DOHH2 (cell line): ENCODE data around the gene PRKCE.

ENCODE experiments used
- H3F3A ChIP-seq: fragments of 200-600 bp; sonication (generic), shearing (Covaris generic); 2 replicates; pipeline ENCODE4 v1.6.0; 2016; ENCODE audit warnings: antibody characterized with exemption, mild to moderate bottlenecking; ENCODE audit not compliant: control insufficient read depth, insufficient read depth
- H3K27ac ChIP-seq: fragments of 200-600 bp; sonication (generic); 2 replicates; pipeline ENCODE4 v1.5.1; 2014; ENCODE audit warnings: low read depth, mild to moderate bottlenecking, low read length, moderate library complexity
- H3K27me3 ChIP-seq: fragments of 200-600 bp; sonication (generic); 2 replicates; pipeline ENCODE4 v1.6.1; 2014; ENCODE audit warnings: mild to moderate bottlenecking, low read length, mixed read lengths; ENCODE audit not compliant: control insufficient read depth
- H3K36me3 ChIP-seq: fragments of 200-600 bp; sonication (generic); 2 replicates; pipeline ENCODE4 v1.6.1; 2014; ENCODE audit warnings: mild to moderate bottlenecking, low read length, moderate library complexity, mixed read lengths; ENCODE audit not compliant: control insufficient read depth
- H3K4me1 ChIP-seq: fragments of 200-600 bp; sonication (generic); 2 replicates; pipeline ENCODE4 v1.6.1; 2014; ENCODE audit warnings: mild to moderate bottlenecking, low read length, mixed read lengths; ENCODE audit not compliant: control insufficient read depth
- H3K4me2 ChIP-seq: fragments of 200-600 bp; sonication (generic); 2 replicates; pipeline ENCODE4 v1.6.0; 2014; ENCODE audit warnings: mild to moderate bottlenecking, low read length, moderate library complexity
- H3K4me3 ChIP-seq: fragments of 200-600 bp; sonication (generic); 2 replicates; pipeline ENCODE4 v1.5.1; 2014; ENCODE audit warnings: mild to moderate bottlenecking, low read length, mixed read lengths
- H3K79me2 ChIP-seq: fragments of 200-600 bp; sonication (generic); 2 replicates; pipeline ENCODE4 v1.6.1; 2014; ENCODE audit warnings: mild to moderate bottlenecking, low read length, mixed read lengths; ENCODE audit not compliant: control insufficient read depth
- H3K9me2 ChIP-seq: fragments of 200-600 bp; sonication (generic); replicated peaks from 2 replicates; pipeline ENCODE4 v1.6.1; 2014; ENCODE audit warnings: mild to moderate bottlenecking, low read length, mixed read lengths; ENCODE audit not compliant: control insufficient read depth
- H3K9me3 ChIP-seq: fragments of 200-600 bp; sonication (generic); 2 replicates; pipeline ENCODE4 v1.6.1; 2014; ENCODE audit warnings: antibody characterized with exemption, low read length, mixed read lengths; ENCODE audit not compliant: control insufficient read depth, insufficient read depth
- H4K20me1 ChIP-seq: fragments of 200-600 bp; sonication (generic); 2 replicates; pipeline ENCODE4 v1.6.0; 2014; ENCODE audit warnings: low read depth, mild to moderate bottlenecking, antibody characterized with exemption, low read length, moderate library complexity; ENCODE audit not compliant: control insufficient read depth, insufficient read depth
- CTCF ChIP-seq: fragments of 200-600 bp; sonication (generic); IDR thresholded peaks from one replicate; pipeline ENCODE4 v1.5.1; 2014; ENCODE audit warnings: antibody characterized with exemption, mild to moderate bottlenecking, low read depth, low read length; ENCODE audit not compliant: poor library complexity, severe bottlenecking
- EZH2phosphoT487 ChIP-seq: fragments of 200-600 bp; sonication (generic); IDR thresholded peaks from 2 replicates; pipeline ENCODE4 v1.6.1; 2017; ENCODE audit warnings: borderline replicate concordance, mild to moderate bottlenecking, antibody characterized with exemption, low read length, moderate library complexity, mixed read lengths

Gene PRKCE

GRCh38 chr2:45734952-45735351 is 83.5 kb downstream of the PRKCE start:
- H3K27me3 ChIP-seq = no peaks in the 10 kb centered on the region
- no peak overlapping the region for H3K4me3 ChIP-seq
- 0 out of 2 replicates have a peak, but pooled peaks cover 3% of the 10 kb centered on the region for H3K79me2 ChIP-seq
- no peaks in the 10 kb centered on the region for H4K20me1 ChIP-seq
- no peaks in the 10 kb centered on the region for H3K9me2 ChIP-seq
- no peaks in the 10 kb centered on the region for H3K36me3 ChIP-seq
- H3K4me1 ChIP-seq = peaks cover 33% of the 10 kb centered on the region
- TF ChIP-seq CTCF (no peak), EZH2phosphoT487 (no peak)
- H3F3A ChIP-seq = no peaks in the 10 kb centered on the region
- H3K27ac ChIP-seq = no peak overlapping the region
- H3K4me2 ChIP-seq = no peak overlapping the region
- no peaks in the 10 kb centered on the region for H3K9me3 ChIP-seq

GRCh38 chr2:45736757-45737704 is 85.6 kb downstream of the PRKCE start:
- Histone ChIP-seq H3K9me2 (no peaks in the 10 kb centered on the region), H4K20me1 (no peaks in the 10 kb centered on the region), H3K4me3 (no peak overlapping the region), H3F3A (no peaks in the 10 kb centered on the region), H3K4me2 (no peak overlapping the region), H3K27me3 (no peaks in the 10 kb centered on the region), H3K4me1 (peaks cover 30% of the 10 kb centered on the region), H3K79me2 (no peaks in the 10 kb centered on the region), H3K27ac (no peak overlapping the region), H3K36me3 (no peaks in the 10 kb centered on the region), H3K9me3 (no peaks in the 10 kb centered on the region)
- TF ChIP-seq EZH2phosphoT487 (no peak), CTCF (no peak)

GRCh38 chr2:45739796-45740485 is 88.5 kb downstream of the PRKCE start:
- Histone ChIP-seq H3K27ac (no peak overlapping the region), H3K27me3 (no peaks in the 10 kb centered on the region), H3K36me3 (no peaks in the 10 kb centered on the region), H3K9me3 (no peaks in the 10 kb centered on the region), H3K4me1 (peaks cover 42% of the 10 kb centered on the region), H3K4me3 (no peak overlapping the region), H3K9me2 (no peaks in the 10 kb centered on the region), H3K4me2 (0 out of 2 replicates have a peak overlapping the region, but pooled peaks have one; percentile 17), H3F3A (no peaks in the 10 kb centered on the region), H3K79me2 (no peaks in the 10 kb centered on the region), H4K20me1 (no peaks in the 10 kb centered on the region)
- TF ChIP-seq EZH2phosphoT487 = no peak
- TF ChIP-seq CTCF = no peak
